HCT116 (cell line): ENCODE measurements around the gene POLRMT. TPM values are rescaled to one million over a fixed set of nuclear protein-coding genes. Genes with fewer than 3 reads are reported as not detected.

Experiments used
- ATAC-seq: fragments of 200-7000 bp; cut with Tn5 transposase; 2 replicates; pipeline ENCODE4 v1.9.1; 2020; ENCODE audit warnings: mild to moderate bottlenecking, moderate library complexity
- BruUV-seq: library from RNA; stranded (reverse); fragments of 400-500 nt; replicated peaks from 2 replicates; lab custom pipeline; 2021; lab: Mats Ljungman, UMichigan
- CTCF ChIA-PET: fragments of 300-600 bp; sonication (Branson Sonifier 250); formaldehyde crosslinking; loops from one replicate; lab custom pipeline; 2021; ENCODE audit warnings: antibody characterized with exemption; lab: Charles Lee
- POLR2A ChIA-PET: fragments of 300-600, 350-600 bp; sonication (Branson Sonifier 250); formaldehyde crosslinking; loops from one replicate; lab custom pipeline; 2021; ENCODE audit warnings: antibody characterized with exemption; lab: Charles Lee
- RAD21 ChIA-PET, 2 experiments: fragments of 300-600 bp; sonication (Branson Sonifier 250); formaldehyde crosslinking; loops; one replicate each; lab custom pipeline; 2023; ENCODE audit warnings: low total read pairs in 2 of 2; ENCODE audit not compliant: uncharacterized antibody in 2 of 2, unreplicated experiment in 2 of 2, low non-redundant PET in 1 of 2; lab: Charles Lee
- DNase-seq: peaks from one replicate; pipeline ENCODE4 v3.0.0-alpha.2; 2010; ENCODE audit warnings: low read depth, low spot score
- H2AFZ ChIP-seq: fragments of 200-600 bp; shearing (Covaris generic), sonication (generic); 2 replicates; pipeline ENCODE4 v1.6.1; 2017; ENCODE audit warnings: low read depth, mixed run types, mixed read lengths, antibody characterized with exemption, low read length; ENCODE audit not compliant: poor library complexity, severe bottlenecking
- H3K27ac ChIP-seq: 2 replicates; pipeline ENCODE4 v1.5.1; 2012; ENCODE audit warnings: low read depth, low read length
- H3K27me3 ChIP-seq: fragments of 200-600 bp; sonication (generic); 2 replicates; pipeline ENCODE4 v1.6.1; 2016; ENCODE audit warnings: mixed run types, low read length, mixed read lengths; ENCODE audit not compliant: insufficient read depth
- H3K36me3 ChIP-seq, 2 experiments: fragments of 200-500 bp in 1 of 2; fragments of 200-600 bp in 1 of 2; sonication (Bioruptor generic) in 1 of 2; sonication (generic) in 1 of 2; 2 replicates each; pipeline versions ENCODE4 v1.5.1 to v1.6.1; 2014 to 2016; ENCODE audit warnings: low read length in 2 of 2, inconsistent platforms in 1 of 2, mixed read lengths in 1 of 2, mixed run types in 1 of 2; ENCODE audit not compliant: insufficient read depth in 2 of 2, control insufficient read depth in 1 of 2
- H3K4me1 ChIP-seq, 2 experiments: fragments of 200-600 bp in 1 of 2; sonication (generic) in 1 of 2; 2 replicates each; pipeline versions ENCODE4 v1.5.1 to v1.6.1; 2012 to 2017; ENCODE audit warnings: low read length in 2 of 2, inconsistent platforms in 1 of 2, mild to moderate bottlenecking in 1 of 2, mixed read lengths in 1 of 2, mixed run types in 1 of 2, moderate library complexity in 1 of 2; ENCODE audit not compliant: insufficient read depth in 2 of 2, control insufficient read depth in 1 of 2
- H3K4me2 ChIP-seq: fragments of 200-600 bp; sonication (generic); 2 replicates; pipeline ENCODE4 v1.6.1; 2017; ENCODE audit warnings: mixed run types, low read length, mixed read lengths
- H3K4me3 ChIP-seq, 2 experiments: fragments of 200-600 bp in 1 of 2; sonication (generic) in 1 of 2; replicated peaks in 1 of 2; 2 replicates each; pipeline ENCODE4 v1.5.1; 2011 to 2016; ENCODE audit warnings: low read length in 2 of 2, control low read depth in 1 of 2, low read depth in 1 of 2, mild to moderate bottlenecking in 1 of 2, mixed read lengths in 1 of 2, mixed run types in 1 of 2
- H3K79me2 ChIP-seq: fragments of 200-600 bp; sonication (generic); 2 replicates; pipeline ENCODE4 v1.6.1; 2017; ENCODE audit warnings: mild to moderate bottlenecking, mixed run types, low read length, moderate library complexity, mixed read lengths; ENCODE audit not compliant: insufficient read depth
- H3K9ac ChIP-seq: fragments of 200-600 bp; sonication (generic); 2 replicates; pipeline ENCODE4 v1.6.1; 2016; ENCODE audit warnings: low read length, mixed read lengths
- H3K9me2 ChIP-seq: fragments of 200-600 bp; sonication (generic), shearing (Covaris generic); 2 replicates; pipeline ENCODE4 v1.6.1; 2017; ENCODE audit warnings: mixed run types, mild to moderate bottlenecking, moderate library complexity; ENCODE audit not compliant: insufficient read depth
- H3K9me3 ChIP-seq, 2 experiments: fragments of 200-500 bp in 1 of 2; fragments of 200-600 bp in 1 of 2; sonication (Bioruptor generic) in 1 of 2; sonication (generic) in 1 of 2; 2 replicates each; pipeline ENCODE4 v1.6.1; 2014 to 2017; ENCODE audit warnings: low read length in 2 of 2, mixed read lengths in 2 of 2, inconsistent platforms in 1 of 2, low read depth in 1 of 2, mild to moderate bottlenecking in 1 of 2, mixed run types in 1 of 2, moderate library complexity in 1 of 2; ENCODE audit not compliant: control insufficient read depth in 1 of 2, insufficient read depth in 1 of 2
- H4K20me1 ChIP-seq: fragments of 200-600 bp; sonication (generic), shearing (Covaris generic); 2 replicates; pipeline ENCODE4 v1.6.1; 2017; ENCODE audit warnings: mixed run types, mild to moderate bottlenecking, moderate library complexity; ENCODE audit not compliant: insufficient read depth
- CTCF ChIP-seq, 3 experiments: fragments of 200-600 bp in 1 of 3; sonication (generic) in 1 of 3; IDR thresholded peaks in 2 of 3; conservative IDR thresholded peaks in 1 of 3; 2 replicates each; pipeline ENCODE4 v1.5.1; 2012 to 2017; ENCODE audit warnings: low read depth in 2 of 3, low read length in 2 of 3, antibody characterized with exemption in 1 of 3, borderline replicate concordance in 1 of 3, control low read depth in 1 of 3, mild to moderate bottlenecking in 1 of 3, mixed read lengths in 1 of 3, mixed run types in 1 of 3, moderate library complexity in 1 of 3; ENCODE audit not compliant: insufficient read depth in 1 of 3
- EGR1 ChIP-seq: IDR thresholded peaks from 2 replicates; pipeline ENCODE4 v1.6.1; 2012; ENCODE audit warnings: low read depth
- ELF1 ChIP-seq: IDR thresholded peaks from 2 replicates; pipeline ENCODE4 v1.6.1; 2012; ENCODE audit warnings: low read depth, borderline replicate concordance
- EZH2 ChIP-seq: fragments of 200-600 bp; sonication (generic); IDR thresholded peaks from 2 replicates; pipeline ENCODE4 v1.6.1; 2017; ENCODE audit warnings: antibody characterized with exemption, mixed run types
- FOSL1 ChIP-seq: IDR thresholded peaks from 2 replicates; pipeline ENCODE4 v1.6.1; 2012; ENCODE audit warnings: low read depth
- POLR2A ChIP-seq: IDR thresholded peaks from 2 replicates; pipeline ENCODE4 v1.7.0; 2011; ENCODE audit warnings: borderline replicate concordance; ENCODE audit not compliant: insufficient read depth, insufficient read length; ENCODE audit errors: extremely low read depth
- POLR2AphosphoS5 ChIP-seq: IDR thresholded peaks from 2 replicates; pipeline ENCODE4 v1.6.1; 2011; ENCODE audit warnings: mild to moderate bottlenecking, low read depth, low read length, moderate library complexity
- RAD21 ChIP-seq: IDR thresholded peaks from 2 replicates; pipeline ENCODE4 v1.6.1; 2012; ENCODE audit warnings: low read depth, mild to moderate bottlenecking
- REST ChIP-seq: IDR thresholded peaks from 2 replicates; pipeline ENCODE4 v1.6.1; 2012; ENCODE audit warnings: low read depth
- SP1 ChIP-seq: IDR thresholded peaks from 2 replicates; pipeline ENCODE4 v1.6.1; 2012; ENCODE audit warnings: low read depth
- TCF7L2 ChIP-seq: IDR thresholded peaks from 2 replicates; pipeline ENCODE4 v1.7.0; 2011; ENCODE audit warnings: borderline replicate concordance, inconsistent platforms; ENCODE audit not compliant: insufficient read depth, insufficient read length; ENCODE audit errors: extremely low read depth
- YY1 ChIP-seq: IDR thresholded peaks from 2 replicates; pipeline ENCODE4 v1.6.1; 2011; ENCODE audit warnings: low read length, low read depth, moderate library complexity, mild to moderate bottlenecking; ENCODE audit not compliant: insufficient replicate concordance; ENCODE audit errors: extremely low read depth
- ZFX ChIP-seq: fragments of 450-650 bp; IDR thresholded peaks from 2 replicates; pipeline ENCODE4 v1.6.1; 2017
- ZNF274 ChIP-seq: fragments of 200-500 bp; sonication (Bioruptor generic); IDR thresholded peaks from 2 replicates; pipeline ENCODE4 v1.6.1; 2014; ENCODE audit warnings: mild to moderate bottlenecking, low read depth, low read length, inconsistent platforms
- intact Hi-C: fragments of 100-400 bp; cut with micrococcal nuclease; formaldehyde crosslinking; loops from 2 replicates; pipeline ENCODE4 v1.10.0; 2022
- total RNA-seq: library from RNA; stranded (reverse); gene quantifications from one replicate; pipeline ENCODE4 v1.2.1, GENCODE V29; 2021; ENCODE audit not compliant: unreplicated experiment

Gene POLRMT
- total RNA-seq, 1 experiment from 2014 or later, result 138 TPM

GRCh38 chr19:642767-643727 lies 9.7 kb upstream of the POLRMT start:
- CTCF ChIA-PET, result no interaction called here
- Histone ChIP-seq H2AFZ (no peak overlapping the region), H3K9me2 (no peaks in the 10 kb centered on the region), H3K9ac (no peak overlapping the region), H3K79me2 (no peaks in the 10 kb centered on the region), H3K4me1 (peaks cover 2 to 18% of the 10 kb centered on the region in 2 experiments; a peak in 3 of 4 replicates), H3K27ac (no peak overlapping the region), H3K9me3 (no peaks in the 10 kb centered on the region), H3K36me3 (peaks cover 2 to 10% of the 10 kb centered on the region in 2 experiments; a peak in 2 of 4 replicates), H3K27me3 (no peaks in the 10 kb centered on the region), H3K4me3 (no peak overlapping the region), H4K20me1 (no peaks in the 10 kb centered on the region), H3K4me2 (no peak overlapping the region)
- RAD21 ChIA-PET, result no interaction called here
- intact Hi-C loops, result no loop called here
- no TSS peak for BruUV-seq
- ATAC-seq (no peak), DNase-seq (no peak)
- TF ChIP-seq FOSL1 (no peak), REST (no peak), RAD21 (no peak), TCF7L2 (no peak), YY1 (no peak), POLR2A (no peak), EZH2 (no peak), ZNF274 (no peak), EGR1 (no peak), SP1 (no peak), POLR2AphosphoS5 (no peak), ZFX (no peak), CTCF (IDR thresholded peaks at IDR 0.05 in 2 of 3, conservative IDR thresholded peaks at IDR 0.05 in 1 of 3; ENCODE audit: borderline replicate concordance in 1 of 3, insufficient read depth in 1 of 3, low read depth in 2 of 3, low read length in 2 of 3) (no peak), ELF1 (no peak)
- POLR2A ChIA-PET, result no interaction called here
